ENCODE results near the gene CST1. TPM values are rescaled to one million over a fixed set of nuclear protein-coding genes. Genes with fewer than 3 reads are reported as not detected.
"Not testable (repeated sequence)": the region's sequence is repeated elsewhere in the genome, so short reads cannot be mapped to it uniquely, and the experiment has no call there.

CST1 gene
- total RNA-seq, 4 donors from 2014 or later, result not detected

DNA sequence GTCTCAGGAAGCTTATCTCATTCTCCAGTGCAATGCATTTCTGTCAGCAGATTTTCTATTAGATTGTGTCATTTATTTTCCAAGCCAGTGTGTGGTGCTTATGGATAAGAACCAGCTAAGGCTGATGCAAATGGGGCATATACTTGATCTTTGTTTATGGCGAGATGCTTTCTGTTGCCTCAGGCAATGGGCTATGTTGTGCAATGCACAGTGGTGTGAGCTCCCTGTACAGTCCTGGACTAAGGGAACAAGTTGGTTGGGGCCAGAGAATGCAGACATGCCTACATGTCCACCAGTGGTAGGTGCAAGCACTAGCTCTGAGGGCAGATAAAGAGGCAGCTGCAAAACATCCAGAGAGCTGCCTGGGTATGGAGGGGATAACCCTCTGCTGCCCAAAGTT is 16.3 kb downstream of the CST1 start:
- H3K9me3 ChIP-seq, H3K36me3 ChIP-seq, H3K27ac ChIP-seq, H3K27me3 ChIP-seq, H3K4me1 ChIP-seq, H3K4me3 ChIP-seq, ATAC-seq: not testable (repeated sequence)
- WGBS, 2 donors (ENCODE audit: low coverage in 1 of 2), result 80% methylated on average over 1 of the region's 1 CpG; no CpG with 5 or more reads in 1 of the 2 donors

DNA sequence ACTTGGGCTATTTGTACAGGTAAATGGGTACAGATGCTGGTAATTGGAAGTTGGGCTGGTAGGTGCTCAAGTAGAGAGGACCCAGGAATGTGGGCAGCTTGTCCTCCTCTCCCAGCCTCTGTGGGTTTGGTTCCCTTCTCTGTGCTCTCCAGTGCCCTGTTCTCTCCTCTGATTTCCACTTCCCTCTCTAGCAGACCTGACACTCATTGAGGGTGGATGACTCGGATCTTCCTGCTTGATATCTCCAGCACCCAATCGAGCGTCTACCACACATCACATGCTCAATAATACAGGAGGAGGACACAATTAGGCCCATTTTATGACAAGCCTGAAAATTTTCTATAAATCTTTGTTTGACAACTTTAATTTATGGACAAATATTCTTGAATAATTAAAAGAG is 23.7 kb downstream of the CST1 start:
- H3K27me3 ChIP-seq, result no peaks in the 10 kb centered on the region
- H3K4me1 ChIP-seq, result no peaks in the 10 kb centered on the region
- no CpG with 5 or more reads among the region's 3 CpGs for WGBS, 2 donors (ENCODE audit: low coverage in 1 of 2)
- H3K27ac ChIP-seq, result no peak overlapping the region
- TF ChIP-seq, protein P1, sequence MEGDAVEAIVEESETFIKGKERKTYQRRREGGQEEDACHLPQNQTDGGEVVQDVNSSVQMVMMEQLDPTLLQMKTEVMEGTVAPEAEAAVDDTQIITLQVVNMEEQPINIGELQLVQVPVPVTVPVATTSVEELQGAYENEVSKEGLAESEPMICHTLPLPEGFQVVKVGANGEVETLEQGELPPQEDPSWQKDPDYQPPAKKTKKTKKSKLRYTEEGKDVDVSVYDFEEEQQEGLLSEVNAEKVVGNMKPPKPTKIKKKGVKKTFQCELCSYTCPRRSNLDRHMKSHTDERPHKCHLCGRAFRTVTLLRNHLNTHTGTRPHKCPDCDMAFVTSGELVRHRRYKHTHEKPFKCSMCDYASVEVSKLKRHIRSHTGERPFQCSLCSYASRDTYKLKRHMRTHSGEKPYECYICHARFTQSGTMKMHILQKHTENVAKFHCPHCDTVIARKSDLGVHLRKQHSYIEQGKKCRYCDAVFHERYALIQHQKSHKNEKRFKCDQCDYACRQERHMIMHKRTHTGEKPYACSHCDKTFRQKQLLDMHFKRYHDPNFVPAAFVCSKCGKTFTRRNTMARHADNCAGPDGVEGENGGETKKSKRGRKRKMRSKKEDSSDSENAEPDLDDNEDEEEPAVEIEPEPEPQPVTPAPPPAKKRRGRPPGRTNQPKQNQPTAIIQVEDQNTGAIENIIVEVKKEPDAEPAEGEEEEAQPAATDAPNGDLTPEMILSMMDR (IDR thresholded peaks at IDR 0.05), result no peak
- no peak for TF ChIP-seq POLR2A (IDR thresholded peaks at IDR 0.05)
- no peak for TF ChIP-seq POLR2AphosphoS5 (IDR thresholded peaks at IDR 0.05)
- no peak for TF ChIP-seq EP300 (IDR thresholded peaks at IDR 0.05)
- H3K4me3 ChIP-seq, result no peak overlapping the region
- H3K36me3 ChIP-seq, result no peaks in the 10 kb centered on the region
- ATAC-seq, result no peak
- no peaks in the 10 kb centered on the region for H3K9me3 ChIP-seq

DNA sequence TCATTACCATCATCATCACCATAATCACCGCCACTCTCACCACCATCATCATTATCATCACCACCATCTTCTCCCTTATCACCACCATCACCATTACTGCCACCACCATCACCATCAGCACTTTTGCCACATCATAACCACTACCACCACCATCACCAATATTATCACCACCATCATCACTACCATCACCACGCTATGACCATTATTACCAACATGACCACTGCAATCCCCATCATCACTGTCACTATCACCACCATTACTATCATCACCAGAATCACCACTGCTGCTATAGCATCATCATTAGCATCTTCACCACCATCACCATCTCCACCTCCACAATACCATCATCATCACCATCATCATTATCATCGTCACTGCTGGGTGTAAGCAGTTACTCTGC is 25.6 kb downstream of the CST1 start:
- Histone ChIP-seq H3K4me3 (no peak overlapping the region), H3K9me3 (no peaks in the 10 kb centered on the region), H3K36me3 (no peaks in the 10 kb centered on the region), H3K27me3 (no peaks in the 10 kb centered on the region), H3K27ac (no peak overlapping the region), H3K4me1 (no peaks in the 10 kb centered on the region)
- WGBS, 2 donors (ENCODE audit: low coverage in 1 of 2), result 79 to 92% methylated on average over 3 of the region's 3 CpGs
- ATAC-seq, result no peak
- TF ChIP-seq POLR2AphosphoS5 (IDR thresholded peaks at IDR 0.05) (no peak), EP300 (IDR thresholded peaks at IDR 0.05) (no peak), POLR2A (IDR thresholded peaks at IDR 0.05) (no peak)
- TF ChIP-seq, protein P1 (IDR thresholded peaks at IDR 0.05), result no peak

DNA sequence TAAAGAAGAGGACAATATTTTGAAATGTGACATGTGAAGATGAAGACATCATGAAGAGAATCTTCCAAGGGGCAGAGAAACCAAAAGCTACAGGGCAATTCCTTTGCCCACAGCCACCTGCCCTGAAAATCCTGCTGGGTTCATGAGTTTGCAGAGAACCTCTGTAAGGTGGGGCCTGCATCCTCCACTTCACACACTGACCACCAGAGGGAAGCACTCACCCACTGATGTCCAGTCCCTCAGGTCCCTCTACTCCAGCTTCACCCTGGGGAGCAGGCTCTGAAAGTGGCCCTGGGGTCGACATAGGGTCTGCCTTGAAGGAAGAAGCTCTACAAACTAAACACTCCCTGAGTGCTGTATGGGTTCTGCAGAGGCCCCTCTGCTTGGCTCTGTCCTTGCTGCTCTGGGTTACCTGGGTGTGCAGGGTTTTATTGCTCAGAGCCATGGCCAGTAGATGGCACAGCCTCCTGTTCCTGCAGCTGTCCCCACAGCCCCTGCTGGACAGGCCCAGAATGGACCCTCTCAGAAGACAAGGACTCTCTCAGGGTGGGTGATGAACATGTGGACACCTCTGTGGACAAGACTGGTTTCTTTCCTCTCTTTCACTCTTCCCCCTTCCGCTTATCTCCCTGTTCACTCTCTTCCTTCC is 27.0 kb downstream of the CST1 start:
- not testable (repeated sequence) for H3K4me3 ChIP-seq, H3K27ac ChIP-seq, H3K9me3 ChIP-seq, H3K4me1 ChIP-seq, H3K36me3 ChIP-seq, H3K27me3 ChIP-seq
- 83 to 100% methylated on average over 1 of the region's 2 CpGs for WGBS, 2 donors (ENCODE audit: low coverage in 1 of 2)
- TF ChIP-seq, protein P1 (IDR thresholded peaks at IDR 0.05), result peak in 3 of 4 experiments; percentile 13 to 31 (median 28)
- peak; percentile 28 for ATAC-seq

DNA sequence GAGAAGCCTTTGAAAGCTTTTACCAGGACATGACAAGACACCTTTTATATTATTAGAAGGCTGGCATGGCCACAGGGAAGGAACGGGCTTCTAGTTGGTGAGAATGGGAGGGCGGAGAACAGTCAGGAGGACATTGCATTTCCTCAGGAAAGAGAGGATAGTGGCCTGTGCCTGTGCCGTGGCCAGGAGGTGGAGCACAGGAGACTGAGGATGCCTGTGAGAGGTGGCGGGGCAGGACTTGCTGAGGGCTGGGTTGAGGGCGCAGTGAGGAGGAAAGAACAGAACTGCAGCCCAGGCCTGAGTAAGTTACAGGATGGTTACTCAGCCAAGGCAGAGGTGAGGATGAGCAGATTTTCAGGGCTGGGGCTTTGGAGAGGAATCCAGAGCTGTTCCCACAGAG is 27.9 kb downstream of the CST1 start:
- not testable (repeated sequence) for H3K4me3 ChIP-seq, H3K4me1 ChIP-seq, H3K27me3 ChIP-seq, ATAC-seq, H3K36me3 ChIP-seq, H3K9me3 ChIP-seq, H3K27ac ChIP-seq
- WGBS, 2 donors (ENCODE audit: low coverage in 1 of 2), result 78 to 83% methylated on average over 2 to 5 of the region's 5 CpGs

DNA sequence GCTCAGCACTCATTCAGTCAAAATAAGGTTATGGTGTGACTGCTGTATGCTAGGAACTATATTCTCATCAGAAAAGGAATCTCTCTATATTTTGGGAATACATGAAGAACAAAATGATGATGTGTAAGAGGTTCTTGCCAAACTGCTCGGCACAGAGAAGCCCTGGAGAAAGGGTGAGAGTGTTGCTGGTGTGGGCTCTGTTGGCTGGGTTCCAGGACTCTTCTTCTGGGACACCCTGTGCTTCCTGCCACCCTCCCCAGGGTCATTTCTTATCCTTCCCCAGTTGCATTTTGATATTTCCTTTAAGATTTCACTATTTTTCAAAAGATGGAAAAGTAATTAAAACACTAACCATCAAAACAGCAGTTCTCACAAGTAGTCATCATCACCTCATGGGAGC is 28.8 kb downstream of the CST1 start:
- Histone ChIP-seq H3K4me1 (no peaks in the 10 kb centered on the region), H3K27me3 (no peaks in the 10 kb centered on the region), H3K36me3 (no peaks in the 10 kb centered on the region), H3K4me3 (no peak overlapping the region), H3K27ac (no peak overlapping the region), H3K9me3 (peaks cover 0 to 12% (median 0%) of the 10 kb centered on the region in 3 donors)
- ATAC-seq, result no peak
- no peak for TF ChIP-seq POLR2A (IDR thresholded peaks at IDR 0.05)
- no peak for TF ChIP-seq POLR2AphosphoS5 (IDR thresholded peaks at IDR 0.05)
- TF ChIP-seq, protein P1 (IDR thresholded peaks at IDR 0.05), result no peak
- no peak for TF ChIP-seq EP300 (IDR thresholded peaks at IDR 0.05)
- WGBS, 2 donors (ENCODE audit: low coverage in 1 of 2), result 17 to 20% methylated on average over 1 of the region's 1 CpG

DNA sequence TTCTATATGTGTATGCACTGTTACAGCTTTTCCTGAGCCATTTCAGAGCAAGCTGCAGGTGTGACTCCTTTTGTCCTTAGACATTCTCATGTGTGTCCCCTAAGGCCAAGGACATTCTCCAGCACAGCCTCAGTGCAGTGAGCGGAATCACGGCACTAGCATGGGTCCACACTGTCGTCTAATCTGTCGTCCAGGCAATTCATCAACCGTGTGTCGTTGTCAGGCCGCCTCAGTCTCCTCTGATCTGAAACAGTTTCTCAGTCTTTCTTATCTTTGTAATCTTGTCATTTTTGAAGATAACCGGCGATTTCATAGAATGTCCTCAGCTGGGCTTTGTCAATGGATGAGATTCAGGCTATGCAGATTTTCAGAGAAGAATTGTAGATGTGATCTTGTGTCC is 31.4 kb downstream of the CST1 start:
- not testable (repeated sequence) for H3K36me3 ChIP-seq, H3K4me1 ChIP-seq, H3K27ac ChIP-seq, ATAC-seq, H3K27me3 ChIP-seq, H3K4me3 ChIP-seq
- H3K9me3 ChIP-seq, result peaks cover 0 to 21% (median 0%) of the 10 kb centered on the region in 3 donors
- 41 to 52% methylated on average over 7 to 9 of the region's 9 CpGs for WGBS, 2 donors (ENCODE audit: low coverage in 1 of 2)

DNA sequence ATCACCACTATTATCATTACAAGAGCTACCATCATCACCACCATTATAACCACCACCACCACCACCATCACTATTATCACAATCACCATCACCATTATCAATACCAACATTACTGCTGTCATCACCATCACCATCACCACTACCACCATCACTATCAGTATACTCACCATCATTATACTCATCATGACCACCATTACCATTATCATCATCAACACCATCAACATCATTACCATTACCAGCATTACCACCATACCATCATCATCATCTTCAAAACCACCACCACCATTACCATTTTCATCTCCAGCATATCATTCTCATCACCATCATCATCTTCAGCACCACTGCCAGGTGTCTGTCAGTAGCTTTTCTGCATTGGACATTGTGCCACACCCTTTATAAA is 39.0 kb downstream of the CST1 start:
- H3K9me3 ChIP-seq, H3K4me1 ChIP-seq, H3K27me3 ChIP-seq, ATAC-seq, H3K36me3 ChIP-seq, H3K27ac ChIP-seq, H3K4me3 ChIP-seq: not testable (repeated sequence)
